ENCODE measurements around the gene ROM1.
A peak's percentile ranks its signal among the peaks of the same experiment; 100 is the strongest.
"Not testable (repeated sequence)": the region's sequence is repeated elsewhere in the genome, so short reads cannot be mapped to it uniquely, and the experiment has no call there.

Gene ROM1

GRCh38 chr11:62649486-62649885, 36.4 kb downstream of the ROM1 start:
- no peak for DNase-seq (ENCODE audit: low spot score)

GRCh38 chr11:62650283-62650682, 37.2 kb downstream of the ROM1 start:
- DNase-seq (ENCODE audit: low spot score): not testable (repeated sequence)

GRCh38 chr11:62652161-62653006, 39.3 kb downstream of the ROM1 start:
- DNase-seq (ENCODE audit: low spot score): no peak

- DNase-seq (ENCODE audit: low spot score): no peak
Measured at GRCh38 chr11:62654297-62654696, 41.2 kb downstream of the ROM1 start.

- DNase-seq (ENCODE audit: low spot score): no peak
Measured at GRCh38 chr11:62656796-62657429, 43.9 kb downstream of the ROM1 start.

GRCh38 chr11:62664405-62665074, 51.5 kb downstream of the ROM1 start:
- DNase-seq (ENCODE audit: low spot score): peak; percentile 69
